ENCODE data around the gene ACTR8.

Gene ACTR8

GRCh38 chr3:53833700-53834099, 48.3 kb downstream of the ACTR8 start:
- DNase-seq, result no peak

DNA sequence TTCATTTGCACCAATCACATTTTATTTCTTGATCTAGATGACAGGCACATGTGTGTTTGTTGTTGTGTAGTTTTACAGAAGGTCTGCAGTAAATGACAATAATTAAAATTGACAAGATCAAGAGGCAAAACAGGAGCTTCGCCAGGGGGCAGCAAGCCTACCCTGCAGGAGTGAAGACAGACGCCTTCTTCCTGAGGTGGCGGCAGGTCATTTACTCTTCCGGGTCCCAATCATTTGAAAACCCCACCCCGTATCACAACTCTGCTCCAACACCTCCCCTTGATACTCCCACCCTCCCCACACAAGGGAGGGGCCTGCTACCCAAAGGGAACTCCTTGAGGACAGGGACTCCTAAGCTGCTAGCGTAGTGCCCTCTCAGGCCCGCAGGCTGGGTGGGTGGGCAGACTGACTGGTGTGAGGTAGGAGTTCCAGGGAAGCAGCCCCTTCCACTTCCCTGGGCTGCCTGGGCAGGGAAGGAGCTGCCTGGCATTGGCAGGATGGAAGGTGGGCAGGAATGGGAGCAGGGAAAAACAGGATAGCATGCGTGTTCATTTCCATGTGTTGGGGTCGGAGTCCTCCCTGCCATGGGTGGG, 48.8 kb downstream of the ACTR8 start:
- DNase-seq, result no peak

GRCh38 chr3:53830944-53831343, 51.0 kb downstream of the ACTR8 start:
- no peak for DNase-seq

DNA sequence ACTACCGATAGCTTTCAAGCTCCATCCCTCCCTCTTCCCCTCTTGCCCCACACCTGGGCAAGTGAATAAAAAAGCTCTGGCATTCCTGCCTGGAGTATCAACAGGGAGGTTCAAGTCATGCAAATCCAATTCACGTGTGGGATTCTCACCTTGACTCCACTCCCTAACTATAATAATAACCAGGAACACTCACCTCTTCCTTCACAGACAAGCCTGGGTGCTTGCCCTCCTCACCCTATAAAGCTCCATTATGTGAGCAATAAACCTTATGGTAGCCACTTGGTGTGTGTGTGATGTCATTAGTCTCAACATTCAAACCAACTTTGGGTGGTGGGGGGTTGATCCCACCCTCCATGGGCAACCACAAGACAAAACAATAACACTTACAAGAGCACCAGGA, 52.3 kb downstream of the ACTR8 start:
- no peak for DNase-seq

- DNase-seq, result no peak
These were observed 53.4 kb downstream of the ACTR8 start for GRCh38 chr3:53828581-53828980.

GRCh38 chr3:53826048-53826447, 55.9 kb downstream of the ACTR8 start:
- no peak for DNase-seq

DNA sequence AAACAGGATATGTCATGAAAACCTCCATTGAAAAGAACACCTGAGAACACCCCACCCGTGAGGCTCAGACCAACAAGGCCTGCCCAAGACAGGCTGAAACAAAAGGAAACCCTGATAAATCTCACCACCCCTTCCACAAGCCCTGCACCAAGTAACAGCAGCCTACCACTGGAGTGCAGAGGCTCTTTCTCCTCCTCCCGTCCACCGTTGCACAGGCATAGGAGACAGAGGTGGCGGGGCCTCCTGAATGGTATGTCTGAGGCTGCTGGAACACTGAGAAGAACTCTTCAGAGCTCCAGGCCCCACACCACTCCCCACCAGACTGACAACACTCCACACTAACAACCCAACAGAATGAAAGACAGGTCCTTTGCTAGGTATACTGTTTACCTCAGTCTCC, 57.2 kb downstream of the ACTR8 start:
- DNase-seq, result no peak

DNA sequence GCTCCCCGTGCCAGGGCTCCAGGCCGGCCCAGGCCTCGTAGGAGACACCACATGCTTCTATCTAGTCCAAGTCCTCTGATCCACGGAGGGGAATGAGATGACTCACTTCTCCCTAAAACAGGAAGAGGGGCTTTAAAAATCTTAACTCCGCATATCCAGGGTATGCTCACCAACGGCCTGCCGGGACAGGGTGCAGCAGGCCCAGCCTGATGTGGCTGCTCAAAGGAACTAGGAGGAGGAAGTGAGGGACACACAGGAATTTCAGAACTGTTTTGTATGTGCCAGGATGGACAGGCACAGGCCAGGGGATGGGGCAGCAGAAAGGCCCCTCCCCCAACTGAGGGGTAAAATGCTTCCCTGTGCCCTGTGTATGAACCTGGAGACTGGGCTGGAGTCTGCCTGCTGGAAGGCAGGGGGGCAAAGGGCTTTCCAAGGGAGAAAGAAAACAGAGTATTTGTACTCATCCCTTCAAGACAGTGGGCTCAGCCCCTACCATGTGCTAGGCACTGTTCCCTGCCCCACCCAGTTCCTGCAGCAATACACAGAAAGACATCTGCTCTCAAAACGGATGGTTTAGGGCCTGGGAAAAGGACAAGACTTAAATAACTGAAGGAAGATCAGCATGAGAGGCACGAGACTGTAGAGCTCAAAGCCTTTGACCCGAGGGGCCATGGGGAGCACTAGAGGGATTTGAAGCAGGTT, 57.8 kb downstream of the ACTR8 start:
- no peak for DNase-seq

DNA sequence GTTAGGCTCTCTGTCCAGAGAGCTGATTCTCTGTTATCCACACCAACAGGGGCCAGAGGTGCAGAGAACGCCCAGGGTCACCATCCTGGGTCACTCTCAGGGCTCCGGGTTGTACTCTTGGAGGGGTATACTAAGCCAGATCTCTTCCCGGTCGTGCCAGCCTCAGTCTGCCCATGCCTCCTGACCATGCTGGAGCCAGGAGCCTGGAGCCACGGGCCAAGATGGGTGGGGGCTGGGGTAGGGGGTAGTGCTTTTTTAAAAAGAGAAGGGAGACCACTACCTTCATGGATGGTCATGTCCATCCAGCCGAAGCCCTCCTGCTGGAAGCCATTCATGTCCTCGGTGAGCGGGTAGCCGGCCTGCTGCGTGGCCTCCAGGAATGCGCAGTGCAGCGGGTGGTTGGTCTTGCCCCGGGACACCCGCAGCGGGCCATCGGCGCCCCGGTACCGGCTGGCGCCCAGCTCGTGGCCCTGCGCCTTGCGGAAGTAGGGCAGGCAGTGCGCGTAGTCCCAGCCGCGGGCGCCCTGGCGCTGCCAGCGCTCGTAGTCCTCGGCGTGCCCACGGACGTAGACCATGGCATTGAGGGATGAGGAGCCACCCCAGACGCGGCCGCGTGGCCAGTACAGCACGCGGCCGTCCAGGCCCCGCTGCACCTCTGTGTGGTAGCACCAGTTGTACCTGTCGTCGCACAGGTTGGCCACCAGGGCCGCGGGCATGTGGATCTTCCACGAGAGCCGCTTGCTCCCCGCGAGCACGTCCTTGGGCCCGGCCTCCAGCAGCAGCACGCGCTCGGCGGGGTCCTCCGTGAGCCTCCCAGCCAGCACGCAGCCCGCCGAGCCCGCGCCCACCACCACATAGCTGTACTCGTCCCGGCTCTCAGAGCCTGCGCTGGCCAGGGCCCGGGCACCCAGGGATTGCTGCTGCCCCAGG, 58.7 kb downstream of the ACTR8 start:
- no peak for DNase-seq

DNA sequence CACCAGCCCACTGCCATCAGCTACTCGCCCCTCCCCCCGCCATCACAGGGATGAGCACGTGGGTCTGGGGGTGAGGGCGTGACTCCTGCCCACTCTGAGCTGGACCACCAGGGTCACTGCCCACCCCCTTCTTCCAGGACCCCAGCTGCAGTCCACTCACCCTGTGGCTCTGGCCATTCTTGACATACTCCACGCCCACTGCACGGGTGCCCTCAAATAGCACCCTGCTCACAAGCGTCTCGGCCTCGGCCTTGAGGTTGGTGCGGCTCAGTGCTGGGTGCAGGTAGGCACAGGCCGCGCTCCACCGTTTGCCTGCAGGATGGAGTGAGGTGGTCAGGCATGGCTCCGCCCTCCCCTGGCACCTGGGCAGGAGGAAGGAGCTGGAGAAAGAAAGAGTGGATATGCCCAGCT, 59.6 kb downstream of the ACTR8 start:
- DNase-seq, result no peak

DNA sequence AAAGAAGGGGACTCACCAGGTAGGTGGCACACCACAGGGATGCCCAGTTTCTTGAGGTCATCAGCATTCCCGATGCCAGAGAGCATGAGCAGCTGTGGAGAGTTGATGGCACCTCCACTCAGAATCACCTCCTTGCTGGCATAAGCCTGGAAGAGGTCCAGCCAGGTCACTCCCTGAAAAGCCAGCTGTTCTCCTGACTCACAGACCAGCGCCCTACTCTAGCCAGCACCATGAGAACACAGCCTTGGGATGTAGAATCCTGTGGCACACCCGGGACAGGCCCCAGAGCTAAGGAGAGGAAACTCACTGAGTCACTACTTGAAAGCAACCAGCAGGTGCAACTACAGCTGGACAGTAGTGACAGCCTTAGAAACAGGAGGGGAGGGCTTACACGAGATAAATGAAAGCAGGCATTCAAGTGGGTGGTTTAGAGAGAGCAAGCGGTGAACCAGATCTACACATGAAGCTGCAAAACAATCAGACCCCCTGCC, 60.3 kb downstream of the ACTR8 start:
- no peak for DNase-seq

- DNase-seq, result no peak
These were observed 61.0 kb downstream of the ACTR8 start for GRCh38 chr3:53820756-53821580.

DNA sequence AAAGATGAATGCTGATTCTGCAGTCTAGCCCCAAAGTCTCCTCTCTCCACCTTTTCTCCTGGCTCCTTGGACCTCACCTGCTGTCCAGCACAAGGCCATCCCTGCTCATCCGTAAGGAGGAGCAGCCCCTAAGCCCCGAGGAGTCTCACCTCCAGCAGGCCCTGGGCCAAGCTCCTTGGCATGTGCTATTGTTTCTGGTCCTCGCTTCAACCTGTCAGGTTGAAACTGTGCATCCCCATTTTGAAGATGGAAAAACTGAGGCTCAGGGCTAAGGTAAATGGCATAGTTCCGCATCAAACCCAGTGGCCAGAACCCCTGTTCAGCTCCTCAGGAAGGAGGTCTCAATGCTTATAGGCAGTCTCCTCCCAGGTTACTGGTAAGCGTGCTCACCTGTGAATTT, 61.9 kb downstream of the ACTR8 start:
- DNase-seq, result no peak

DNA sequence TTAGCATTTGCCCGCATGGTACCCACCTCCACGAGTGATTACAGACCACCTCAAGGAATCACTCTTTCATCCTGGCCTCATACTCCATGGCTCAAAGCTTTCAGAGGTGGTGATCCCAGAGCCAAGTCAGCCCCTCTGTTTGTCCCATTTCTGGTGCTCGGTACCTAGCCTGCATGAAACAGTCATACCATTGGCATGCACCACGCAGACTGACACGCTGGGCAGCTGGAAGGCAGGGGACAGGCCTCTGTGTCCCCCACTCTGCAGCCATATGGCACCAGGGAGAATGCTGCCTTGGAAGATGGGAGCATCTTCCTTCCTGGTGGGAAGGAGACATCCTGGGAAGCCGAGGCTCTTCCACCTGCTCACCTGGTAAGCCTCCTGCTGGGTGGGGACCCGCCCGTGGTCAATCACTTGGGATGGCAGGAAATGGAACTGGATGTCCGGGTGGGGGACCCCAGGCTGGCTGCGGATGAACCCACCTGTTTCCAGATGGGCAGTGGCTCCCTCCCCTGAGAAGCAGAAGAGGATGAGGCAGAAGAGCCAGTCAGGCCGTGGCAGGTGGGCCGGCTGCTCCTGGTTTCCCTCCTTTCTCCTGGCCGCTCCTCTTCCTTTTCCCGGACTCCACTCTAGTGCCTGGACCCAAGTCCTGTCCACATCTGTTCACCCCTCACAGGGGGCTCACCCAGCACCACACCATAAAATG, 62.6 kb downstream of the ACTR8 start:
- no peak for DNase-seq

DNA sequence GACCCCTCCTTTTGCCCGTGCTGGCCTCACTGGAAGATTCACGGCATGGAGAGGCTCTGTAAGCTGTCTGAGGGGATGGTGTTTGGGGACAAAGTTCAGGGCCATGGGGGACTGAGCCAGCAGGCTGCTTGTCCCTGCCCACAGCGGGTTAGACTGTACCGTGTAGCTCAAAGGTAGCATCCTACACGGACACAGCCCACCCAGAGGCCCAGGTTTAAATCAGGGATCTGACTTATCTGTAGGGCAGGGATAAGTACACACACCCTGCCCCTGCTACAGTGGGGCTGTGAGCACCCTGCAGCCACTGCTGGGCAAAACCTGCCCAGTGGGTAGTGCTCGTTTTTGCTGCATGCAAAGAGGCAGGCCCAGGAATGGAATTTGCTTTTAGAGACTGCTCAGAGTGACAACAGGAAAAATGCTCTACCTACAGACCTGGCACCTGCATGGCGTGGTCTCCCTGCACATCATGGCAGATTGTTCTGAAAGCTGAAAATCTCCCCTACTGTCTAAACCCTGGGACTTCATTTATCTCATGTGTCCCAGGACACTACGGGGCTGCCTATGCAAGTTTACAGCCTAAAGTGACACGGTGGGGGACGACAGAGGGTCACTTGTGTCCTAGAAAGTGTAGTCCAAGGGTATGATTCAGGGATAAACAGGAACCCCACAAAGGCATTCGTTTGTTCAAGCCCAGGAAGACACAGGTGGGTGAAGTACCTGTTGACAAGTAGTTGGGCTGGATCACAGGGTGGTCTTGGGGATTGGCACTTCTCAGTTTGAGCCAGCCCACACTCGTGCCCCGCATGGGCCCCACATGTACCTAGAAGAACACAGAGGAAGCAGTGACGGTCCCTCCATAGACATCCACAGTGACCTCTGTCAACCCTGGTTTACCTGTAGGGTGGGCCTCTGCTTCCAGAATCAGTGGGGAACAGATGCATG, 63.5 kb downstream of the ACTR8 start:
- no peak for DNase-seq

DNA sequence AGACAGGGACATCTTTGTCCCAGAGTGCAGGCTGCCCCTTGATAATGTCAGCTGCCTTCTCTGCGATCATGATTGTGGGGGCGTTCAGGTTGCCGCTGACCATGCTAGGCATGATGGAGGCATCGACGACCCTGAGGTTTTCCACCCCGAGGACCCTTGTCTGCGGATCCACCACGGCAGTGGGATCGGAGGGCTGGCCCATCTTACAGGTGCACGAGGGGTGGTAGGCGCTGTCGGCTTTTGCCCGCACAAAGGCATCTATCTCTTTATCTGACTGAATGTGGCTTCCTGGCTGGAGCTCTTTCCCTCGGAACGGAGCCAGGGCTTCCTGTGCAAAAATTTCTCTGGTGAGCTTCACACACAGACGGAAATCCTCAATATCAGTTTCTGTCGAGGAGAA, 64.1 kb downstream of the ACTR8 start:
- DNase-seq, result no peak

GRCh38 chr3:53817211-53817610, 64.7 kb downstream of the ACTR8 start:
- no peak for DNase-seq
